GM21390 (cell line): ENCODE measurements around the gene B3GAT1.

ENCODE experiments used
- ATAC-seq: cut with Tn5 transposase; IDR thresholded peaks from one replicate; pipeline ENCODE4 v1.9.1; 2021; ENCODE audit not compliant: unreplicated experiment

B3GAT1 gene

DNA sequence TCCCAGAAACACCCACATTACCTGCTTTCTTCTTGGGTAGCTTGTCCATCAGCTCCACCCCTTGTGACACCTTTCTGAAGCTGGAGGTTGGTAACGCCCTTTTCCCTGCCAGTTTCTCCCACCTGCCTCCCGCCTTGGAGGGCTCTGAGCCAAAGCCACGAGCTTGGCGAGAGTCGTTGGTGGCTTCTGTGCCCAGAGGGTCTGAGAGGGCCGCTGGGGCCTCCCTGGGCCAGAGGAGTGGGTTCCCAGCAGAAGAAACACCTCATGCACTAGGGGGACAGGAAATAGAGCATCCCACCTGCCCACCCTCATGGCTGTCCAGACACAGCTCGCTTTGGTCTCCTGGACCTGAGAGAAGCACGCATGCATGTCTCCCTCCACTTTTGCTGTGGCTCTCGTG, 37.9 kb downstream of the B3GAT1 start:
- no peak for ATAC-seq

DNA sequence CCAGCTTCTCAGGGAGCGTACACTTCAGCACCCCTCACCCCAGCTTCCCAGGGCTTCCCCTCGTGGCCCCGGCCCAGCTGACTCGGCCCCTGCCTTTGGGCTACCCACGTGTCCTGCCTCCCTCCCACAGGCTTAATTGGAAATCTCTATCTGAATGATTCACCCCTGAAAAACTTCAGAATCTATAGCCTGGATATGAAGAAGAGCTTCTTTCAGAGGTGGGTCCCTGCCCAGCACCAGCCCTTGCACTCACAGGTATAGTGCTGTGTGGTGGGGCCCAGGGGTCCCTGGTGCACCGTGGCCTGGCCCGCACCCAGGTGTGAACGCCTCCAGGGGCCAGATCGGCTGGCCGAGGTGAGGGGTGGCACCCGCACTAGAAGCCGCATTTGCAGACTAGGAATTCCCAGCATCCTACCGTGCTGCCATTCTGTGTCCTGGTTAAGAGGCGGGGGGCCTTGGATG, 38.4 kb downstream of the B3GAT1 start:
- no peak for ATAC-seq

DNA sequence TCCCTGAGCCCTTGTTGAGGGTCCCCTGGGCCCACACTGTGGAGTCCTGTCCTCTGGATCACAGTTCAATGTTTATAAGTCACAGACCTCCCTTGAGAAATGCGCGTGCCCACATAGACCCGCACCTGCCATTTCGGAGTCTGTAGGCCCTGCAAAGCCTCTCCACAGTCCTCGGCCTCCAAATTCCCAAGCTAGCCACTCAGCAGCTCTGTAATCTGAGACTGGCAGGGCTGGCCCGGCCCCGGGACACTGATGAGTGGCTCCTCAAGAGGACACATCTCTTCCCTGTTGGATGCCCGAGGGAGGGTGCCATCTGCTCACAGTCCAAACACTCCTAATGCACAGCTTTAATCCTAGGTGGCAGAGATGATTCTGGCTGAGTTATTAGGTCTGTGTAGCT, 39.1 kb downstream of the B3GAT1 start:
- no peak for ATAC-seq

DNA sequence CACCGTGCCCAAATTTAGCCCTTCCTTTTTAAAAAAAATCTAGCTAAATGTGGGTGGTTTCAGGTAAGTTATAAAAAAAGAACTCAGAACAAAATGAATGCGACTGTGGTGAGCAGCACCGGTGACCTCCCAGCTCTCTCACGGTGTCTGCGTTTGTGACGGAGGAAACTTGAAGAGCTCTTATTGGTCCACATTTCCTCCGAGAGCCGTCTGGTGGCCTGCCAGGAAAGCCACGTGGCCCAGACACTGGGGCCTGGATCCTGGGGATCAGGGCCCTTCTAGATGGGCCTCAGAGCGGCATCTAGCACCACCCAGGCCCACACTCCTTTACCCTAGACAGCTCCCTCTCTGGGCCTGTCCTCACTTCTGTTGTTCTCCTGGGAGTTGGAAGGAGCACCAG, 39.5 kb downstream of the B3GAT1 start:
- no peak for ATAC-seq

DNA sequence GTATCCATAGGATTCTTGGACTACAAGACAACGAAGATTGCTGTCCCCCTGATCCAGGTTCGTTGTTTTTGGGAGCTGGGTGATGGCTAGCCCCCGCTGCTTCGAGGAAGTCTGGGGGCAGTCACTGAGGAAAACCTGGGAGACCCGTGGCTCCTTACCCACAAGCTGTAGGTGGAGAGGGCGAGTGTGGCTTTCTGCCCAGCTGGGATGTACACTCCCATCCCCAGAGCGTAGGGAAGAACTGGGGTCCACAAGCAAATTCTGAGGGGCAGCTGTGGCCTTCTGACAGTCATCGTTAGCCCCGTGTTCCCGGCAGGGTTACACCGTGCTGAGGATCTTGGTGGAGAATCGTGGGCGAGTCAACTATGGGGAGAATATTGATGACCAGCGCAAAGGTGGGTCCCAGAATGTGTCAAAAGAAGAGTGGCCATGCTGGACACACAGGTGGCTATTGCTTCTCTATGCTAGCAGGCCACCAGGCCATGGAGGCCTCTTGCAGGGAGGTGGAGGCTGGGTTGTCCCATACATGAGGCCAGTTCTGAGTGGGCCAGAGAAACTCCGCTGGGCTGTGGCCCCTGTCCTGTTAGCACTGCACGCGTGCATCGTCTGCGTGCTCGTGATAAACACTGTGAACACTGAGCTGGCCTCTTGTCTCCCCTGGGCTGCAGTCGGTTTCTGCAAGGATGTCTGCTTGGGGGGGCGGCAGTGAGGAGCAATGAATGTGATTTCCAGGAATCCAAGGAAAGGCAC, 40.4 kb downstream of the B3GAT1 start:
- no peak for ATAC-seq

DNA sequence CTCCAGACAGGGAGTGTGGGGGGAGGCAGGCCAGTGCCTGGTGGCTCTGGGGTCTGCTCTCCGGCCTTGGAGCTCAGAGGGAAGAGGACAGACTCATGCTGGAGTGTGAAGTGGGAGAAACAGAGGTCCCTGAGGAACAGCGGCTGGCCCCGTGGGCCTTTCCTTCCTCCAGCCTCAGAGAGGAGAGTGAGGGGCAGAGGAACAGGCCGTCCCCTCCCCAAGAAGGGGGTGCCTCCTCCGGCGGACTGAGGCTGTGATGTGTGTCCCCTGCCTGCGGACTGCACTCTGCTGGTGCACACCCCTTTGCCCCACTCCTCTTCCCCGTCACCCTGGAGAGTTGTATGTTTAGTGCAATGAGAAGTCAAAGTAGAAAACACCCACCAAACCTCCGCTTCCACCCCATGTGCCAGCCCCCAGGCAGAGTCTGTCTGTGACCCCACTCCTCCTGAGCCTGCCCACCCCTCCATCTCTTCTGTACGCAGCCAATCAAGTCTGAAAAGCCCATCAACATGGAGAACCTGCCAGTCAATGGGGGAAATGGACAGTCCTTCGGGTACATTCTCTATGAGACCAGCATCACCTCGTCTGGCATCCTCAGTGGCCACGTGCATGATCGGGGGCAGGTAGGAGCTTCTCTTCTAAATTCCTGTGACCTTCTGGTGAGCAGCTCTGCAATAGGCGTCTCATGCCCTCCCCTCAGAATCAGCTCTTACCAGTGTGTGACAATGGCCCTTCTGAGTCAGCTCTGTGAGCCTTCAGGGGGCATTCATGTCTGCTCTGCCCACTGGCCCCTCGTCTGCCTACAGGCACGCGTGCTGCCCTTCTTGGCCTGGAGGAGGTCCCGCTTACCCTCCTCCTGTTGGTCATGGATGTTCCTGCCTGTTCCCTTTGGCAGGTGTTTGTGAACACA, 41.3 kb downstream of the B3GAT1 start:
- ATAC-seq, result no peak

DNA sequence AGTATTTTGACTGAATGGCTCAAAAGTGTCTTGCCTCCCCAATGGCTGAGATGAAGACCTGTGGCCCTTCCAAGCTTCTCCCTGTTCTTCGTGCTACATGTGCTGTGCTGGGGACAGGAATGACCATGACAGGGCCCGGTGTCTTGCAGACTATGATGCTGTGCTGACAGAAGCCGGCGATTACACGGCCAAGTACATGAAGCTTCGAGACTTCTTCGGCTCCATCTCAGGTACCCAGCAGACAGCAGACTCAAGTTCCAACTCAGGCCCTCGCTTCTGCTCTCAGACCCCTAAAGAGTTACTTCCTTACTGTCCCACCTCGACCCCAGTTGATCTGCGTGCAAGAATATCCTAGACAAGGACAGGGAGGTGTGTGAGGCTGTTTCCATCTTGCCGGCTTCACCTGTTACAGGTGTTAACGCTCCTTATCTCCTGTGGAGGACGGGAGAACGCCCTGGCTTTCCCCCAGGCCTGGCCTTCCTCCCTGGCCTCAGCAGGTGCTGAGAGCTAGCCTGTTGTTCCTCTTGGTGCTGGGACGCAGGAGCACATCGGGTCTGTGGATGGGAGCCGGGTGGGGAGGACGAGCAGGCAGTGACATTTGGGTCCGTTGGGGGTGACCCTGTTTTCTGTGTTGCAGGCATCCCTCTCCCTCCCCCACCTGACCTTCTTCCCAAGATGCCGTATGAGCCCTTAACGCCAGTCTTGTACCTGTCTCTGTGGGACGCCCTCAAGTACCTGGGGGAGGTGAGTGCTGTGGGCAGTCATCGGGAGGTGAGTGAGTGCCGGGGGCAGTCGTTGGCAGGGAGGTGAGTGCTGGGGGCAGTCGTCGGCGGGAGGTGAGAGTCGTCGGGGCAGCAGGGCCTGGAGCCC, 42.2 kb downstream of the B3GAT1 start:
- ATAC-seq, result no peak

DNA sequence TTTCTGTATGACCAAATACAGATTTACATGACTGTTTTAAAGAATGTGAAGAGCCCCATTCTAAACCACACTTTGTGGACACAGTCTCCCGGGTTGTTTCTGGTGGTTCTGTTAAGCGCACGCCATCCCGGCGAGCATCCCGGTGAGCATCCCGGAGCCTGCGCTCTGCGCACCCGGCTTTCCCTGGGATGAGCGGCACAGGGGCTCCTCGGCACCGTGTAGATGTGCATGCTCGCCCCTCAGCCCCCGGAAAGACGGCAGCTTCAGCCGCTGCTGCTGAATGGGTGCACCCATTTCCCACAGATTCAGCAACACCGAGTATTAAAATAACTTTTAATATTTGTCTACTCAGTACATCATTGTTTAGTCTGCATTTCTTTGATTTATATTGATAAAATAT, 44.3 kb downstream of the B3GAT1 start:
- no peak for ATAC-seq

DNA sequence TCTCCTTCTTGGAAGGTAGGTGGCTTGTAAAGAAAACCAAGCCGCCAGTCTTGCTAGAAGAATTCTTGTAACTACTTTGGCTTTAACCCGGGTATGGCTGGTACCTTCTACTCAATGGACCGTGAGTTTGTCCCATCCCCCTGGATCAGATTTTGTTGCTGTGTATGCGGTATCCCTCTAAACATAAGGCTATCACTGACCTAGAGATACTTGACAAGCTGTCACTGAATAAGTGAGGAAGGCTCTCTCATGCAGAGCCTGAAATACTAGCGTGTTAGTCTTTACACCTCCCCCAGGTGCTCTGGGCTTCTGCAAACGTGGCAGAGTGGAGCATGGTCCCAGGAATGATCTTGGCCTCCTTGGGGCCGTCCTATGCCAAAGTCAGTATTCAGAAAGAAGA, 45.8 kb downstream of the B3GAT1 start:
- ATAC-seq, result no peak

DNA sequence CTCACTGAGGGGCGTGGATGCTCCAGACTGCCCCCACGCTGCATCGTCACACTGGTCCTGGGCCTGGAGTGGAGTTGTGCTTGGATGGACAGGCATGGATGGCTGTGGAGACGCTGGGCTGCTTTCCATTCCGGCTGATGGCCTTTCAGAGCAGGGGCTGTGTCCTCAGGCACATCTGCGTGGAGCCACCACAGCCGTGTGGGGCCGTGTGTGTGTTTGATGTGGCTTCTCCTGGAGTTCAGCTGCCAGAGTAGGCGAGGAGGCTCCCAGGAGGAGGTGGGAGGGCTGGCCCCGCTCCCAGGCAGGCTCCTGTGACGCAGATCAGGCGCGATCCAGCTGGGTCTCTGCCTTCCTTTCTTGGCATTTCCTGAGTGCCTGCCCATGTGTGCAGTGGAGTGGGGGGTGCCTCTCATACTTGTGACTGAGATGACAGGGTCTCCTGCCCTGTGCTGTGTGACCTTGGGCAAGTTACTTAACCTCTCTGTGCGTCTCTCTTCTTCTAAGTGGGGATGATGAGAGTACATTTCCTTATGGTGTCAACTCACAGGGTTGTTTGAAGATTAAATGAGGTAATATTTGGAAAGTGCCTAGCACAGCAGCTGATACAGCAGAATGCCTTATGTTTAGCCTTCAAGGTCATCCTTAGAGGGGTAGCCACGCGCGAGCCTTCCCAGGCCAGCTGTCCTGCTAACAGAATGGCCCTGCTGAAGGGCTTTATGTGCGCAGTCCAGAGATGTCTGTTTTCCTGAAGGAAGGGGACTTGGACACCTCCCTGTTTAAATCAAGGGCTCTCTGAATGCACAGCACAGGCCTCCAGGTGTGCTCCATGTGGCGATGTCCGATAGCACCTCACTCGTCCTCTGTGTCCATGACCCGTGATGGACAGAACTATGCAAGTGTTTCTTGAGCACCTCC, 46.8 kb downstream of the B3GAT1 start:
- no peak for ATAC-seq

DNA sequence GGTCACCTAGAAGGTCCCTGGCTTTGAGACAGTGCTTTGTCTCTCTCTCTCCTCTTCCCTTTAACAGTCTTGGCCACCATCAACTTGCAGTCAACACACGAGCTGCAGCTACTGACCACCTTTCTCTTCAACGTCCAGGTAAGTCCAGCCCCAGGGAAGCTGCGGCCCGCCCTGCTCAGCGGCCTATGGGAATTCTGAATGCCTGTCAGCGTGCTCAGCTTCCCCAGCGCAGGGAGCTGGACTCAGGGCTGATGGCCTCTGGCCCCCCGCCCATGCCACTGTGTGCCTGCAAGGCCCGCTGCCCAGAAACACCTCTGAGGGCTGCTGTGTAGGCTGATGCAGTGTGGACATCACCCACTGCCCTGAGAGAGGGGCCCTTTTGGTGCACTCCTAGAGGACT, 47.8 kb downstream of the B3GAT1 start:
- ATAC-seq, result no peak

DNA sequence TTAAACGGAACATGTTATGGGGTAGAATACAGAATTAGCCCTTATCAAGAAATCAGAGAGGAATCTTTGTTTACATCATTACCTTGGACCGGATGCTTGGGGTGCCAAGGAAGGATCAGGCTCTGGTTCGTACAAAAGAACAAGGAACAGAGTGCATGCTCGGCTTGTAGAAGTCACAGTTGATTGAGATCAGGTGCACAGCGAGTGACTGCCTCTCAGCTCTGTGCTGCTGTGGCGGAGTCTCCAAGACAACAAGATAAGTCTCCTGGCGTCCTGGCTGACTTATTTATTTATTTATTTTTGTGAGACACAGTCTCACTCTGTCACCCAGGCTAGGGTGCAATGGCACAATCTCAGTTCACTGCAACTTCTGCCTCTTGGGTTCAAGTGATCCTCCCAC, 48.5 kb downstream of the B3GAT1 start:
- ATAC-seq, result no peak

DNA sequence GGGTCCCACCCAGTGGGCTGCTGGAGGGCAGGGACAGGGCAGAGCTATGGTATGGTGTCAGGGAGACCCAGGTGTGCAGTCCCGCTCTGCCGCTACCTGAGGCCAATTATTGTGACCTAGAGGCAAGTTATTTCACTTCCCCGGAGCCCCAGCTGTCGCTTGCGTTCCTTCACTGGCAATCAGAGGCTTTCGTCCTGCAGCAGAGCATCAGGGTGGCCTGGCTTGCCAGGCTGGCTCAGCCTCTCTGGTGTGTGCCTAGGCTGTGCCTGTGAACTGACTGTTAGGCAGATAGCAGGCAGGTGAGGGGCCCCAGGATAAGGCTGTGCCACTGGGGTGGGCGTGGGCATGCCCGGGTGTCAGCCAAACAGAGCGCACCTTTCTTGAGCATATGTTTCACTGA, 48.9 kb downstream of the B3GAT1 start:
- ATAC-seq, result no peak

DNA sequence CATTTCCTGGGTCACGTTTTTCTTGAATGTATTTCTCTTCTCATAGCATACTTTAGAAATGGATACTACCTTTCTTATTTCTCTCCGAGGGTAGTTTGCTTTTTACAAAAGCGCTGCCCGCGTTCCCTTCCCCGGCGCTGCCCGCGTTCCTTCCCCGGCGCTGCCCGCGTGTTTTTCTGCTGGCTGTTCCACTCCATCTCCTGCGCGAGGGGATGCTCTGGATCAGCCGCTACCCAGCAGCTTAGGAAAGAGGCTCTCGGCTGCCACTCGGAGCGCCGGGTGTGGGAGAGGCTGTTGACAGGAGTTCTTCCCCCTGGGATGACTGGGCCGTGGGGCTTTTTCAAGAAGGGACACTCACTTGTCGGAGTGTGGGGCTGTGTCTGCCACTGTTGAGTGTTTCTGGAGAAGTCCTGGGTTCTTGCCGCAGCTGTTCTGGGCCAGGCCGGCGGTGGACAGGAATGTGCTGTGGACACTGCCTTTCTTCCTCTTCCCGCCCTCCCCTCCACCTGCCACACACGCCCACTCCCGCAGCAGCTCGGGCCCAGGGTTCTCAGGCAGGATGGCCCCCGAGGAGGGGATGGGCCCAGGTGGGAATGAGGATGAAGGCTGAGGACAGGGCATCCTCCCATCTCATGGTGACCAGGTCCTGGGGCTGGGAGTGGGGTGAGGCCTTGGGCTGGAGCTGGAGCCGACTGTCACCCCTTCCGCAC, 49.7 kb downstream of the B3GAT1 start:
- ATAC-seq, result no peak

DNA sequence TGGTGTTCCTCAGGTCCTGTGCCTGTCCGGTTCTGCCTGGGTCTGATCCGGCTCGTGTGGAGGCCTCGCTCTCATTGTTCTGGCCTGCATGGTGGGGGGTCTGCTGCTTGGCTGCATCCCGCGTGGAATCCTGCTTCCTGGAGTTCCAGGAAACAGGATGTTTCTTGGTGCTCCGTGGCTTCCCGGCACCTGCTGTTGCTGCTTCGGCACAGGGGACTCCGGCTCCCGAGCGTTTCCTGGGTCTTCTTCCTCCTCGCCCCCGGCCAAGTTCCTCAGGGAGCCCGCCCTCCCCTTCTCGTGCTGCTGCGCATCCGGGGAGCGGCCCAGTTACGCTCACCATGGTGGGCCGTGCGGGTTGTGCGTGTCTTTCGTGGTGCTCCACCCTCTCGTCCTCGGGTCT, 50.4 kb downstream of the B3GAT1 start:
- no peak for ATAC-seq

DNA sequence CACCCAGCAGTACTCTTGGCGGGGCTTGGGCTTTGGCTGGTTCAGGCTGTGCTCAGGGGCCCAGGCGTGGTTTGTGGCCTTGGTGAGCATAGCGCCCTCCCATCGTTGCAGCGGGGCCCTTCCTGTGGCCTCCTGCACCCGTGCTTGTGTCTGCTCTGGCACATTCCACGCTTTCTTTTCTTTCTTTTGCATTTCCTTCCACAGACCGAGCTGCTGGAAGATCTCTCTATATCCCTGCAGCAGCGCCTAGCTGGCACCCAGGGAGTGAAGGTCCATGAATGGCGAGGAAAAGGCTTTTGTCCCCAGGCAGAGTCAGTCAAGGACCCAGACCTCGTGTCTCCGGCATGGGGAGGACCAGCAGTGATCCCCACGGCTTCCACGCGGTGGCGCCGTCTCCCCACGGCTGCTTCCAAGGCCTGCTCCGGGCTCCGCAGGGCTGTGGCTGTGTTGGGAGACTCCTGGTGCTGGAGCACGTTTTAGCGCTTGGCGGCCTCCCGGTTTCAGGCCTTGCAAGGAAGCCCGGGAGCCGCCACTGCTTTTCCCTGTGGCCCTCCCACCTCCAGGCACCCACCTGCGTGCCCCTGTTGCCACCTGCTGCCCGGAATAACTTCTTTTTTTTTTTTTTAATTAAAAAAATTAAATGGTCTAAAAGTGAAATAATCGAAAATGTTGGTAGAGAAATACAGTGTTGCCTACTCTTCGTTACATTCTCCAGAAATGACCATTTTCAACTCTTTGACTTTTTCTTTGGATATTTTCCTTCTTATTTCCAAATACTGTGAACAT, 51.8 kb downstream of the B3GAT1 start:
- peak; percentile 90 for ATAC-seq

DNA sequence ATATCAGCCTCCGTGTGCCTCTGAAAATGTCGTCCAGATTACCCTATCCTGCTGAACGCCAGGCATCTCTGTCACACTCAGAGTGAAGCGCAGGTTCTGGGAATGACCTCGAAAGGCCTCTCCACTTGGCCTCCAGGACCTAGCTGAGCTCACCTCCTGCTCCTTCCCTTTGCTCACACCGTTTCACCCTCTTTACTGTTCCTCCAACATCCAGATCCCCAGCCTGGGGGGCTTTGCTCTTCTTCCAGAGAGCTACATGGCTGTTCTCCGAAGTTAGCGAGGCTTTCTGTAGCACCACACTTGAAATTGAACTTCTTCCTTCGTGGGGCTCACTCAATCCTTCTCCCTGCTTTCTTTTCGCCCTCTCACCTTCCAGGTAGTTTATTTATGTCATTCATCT, 52.4 kb downstream of the B3GAT1 start:
- no peak for ATAC-seq

DNA sequence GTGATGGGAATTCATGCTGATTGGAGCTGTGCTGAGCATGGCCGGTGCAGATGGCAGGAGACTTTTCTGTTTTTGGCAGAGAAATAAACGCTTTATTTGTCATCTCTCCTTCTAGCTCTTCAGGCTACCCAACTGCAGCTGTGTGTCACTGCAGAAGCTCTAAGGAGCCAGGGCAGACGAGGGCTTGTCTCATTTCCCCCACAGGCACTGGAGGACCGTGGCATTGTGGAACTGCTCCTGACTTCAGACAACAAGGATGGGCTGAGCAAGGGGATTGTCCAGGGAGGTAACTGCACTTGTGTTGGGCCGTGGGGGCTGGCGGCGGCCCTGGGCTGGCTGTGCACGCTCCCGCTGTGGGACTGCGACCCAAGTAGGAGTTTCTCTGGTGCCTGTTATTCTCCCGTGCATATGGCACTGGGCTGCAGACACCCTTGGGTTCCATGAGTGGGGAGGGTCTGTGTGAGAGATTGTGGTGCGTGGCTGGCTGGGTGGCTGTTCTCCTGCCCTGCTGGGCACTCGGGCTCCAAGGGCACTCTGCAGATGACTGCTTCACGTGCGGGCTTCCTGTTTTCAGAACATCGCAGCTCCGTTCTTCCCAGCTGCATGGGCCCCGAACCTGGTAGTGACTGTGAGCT, 53.1 kb downstream of the B3GAT1 start:
- no peak for ATAC-seq
